Nephron progenitor cell (in vitro differentiated cells): ENCODE measurements around the gene ATG7.
A peak's percentile ranks its signal among the peaks of the same experiment; 100 is the strongest.

Experiments used
- DNase-seq: peaks from one replicate; pipeline ENCODE4 v3.0.0; 2021
- H3K27ac Mint-ChIP-seq: 2 replicates; pipeline ENCODE4 v1.8.0; 2021; ENCODE audit warnings: mild to moderate bottlenecking, moderate library complexity, mixed read lengths
- H3K27me3 Mint-ChIP-seq: 2 replicates; pipeline ENCODE4 v1.8.0; 2021; ENCODE audit warnings: mild to moderate bottlenecking, low read depth, mixed read lengths; ENCODE audit not compliant: poor library complexity
- H3K36me3 Mint-ChIP-seq: 2 replicates; pipeline ENCODE4 v1.8.0; 2021; ENCODE audit warnings: low read depth, mixed read lengths
- H3K4me1 Mint-ChIP-seq: 2 replicates; pipeline ENCODE4 v1.8.0; 2021; ENCODE audit warnings: mixed read lengths
- H3K4me3 Mint-ChIP-seq: 2 replicates; pipeline ENCODE4 v1.8.0; 2021; ENCODE audit warnings: mild to moderate bottlenecking, moderate library complexity, mixed read lengths
- H3K9me3 Mint-ChIP-seq: 2 replicates; pipeline ENCODE4 v1.8.0; 2021; ENCODE audit warnings: mild to moderate bottlenecking, moderate library complexity, mixed read lengths
- CTCF ChIP-seq: fragments of 200-600 bp; sonication (generic); IDR thresholded peaks from 2 replicates; pipeline ENCODE4 v1.5.0; 2021; ENCODE audit warnings: antibody characterized with exemption

ATG7 gene

GRCh38 chr3:11384074-11384473 lies 111.9 kb downstream of the ATG7 start:
- no peak overlapping the region for H3K4me3 Mint-ChIP-seq
- no peak for DNase-seq
- H3K27me3 Mint-ChIP-seq = peaks cover 3% of the 10 kb centered on the region
- H3K27ac Mint-ChIP-seq = no peak overlapping the region
- TF ChIP-seq CTCF = no peak
- H3K36me3 Mint-ChIP-seq = peaks cover 12% of the 10 kb centered on the region
- peaks cover 42% of the 10 kb centered on the region for H3K4me1 Mint-ChIP-seq
- H3K9me3 Mint-ChIP-seq = no peaks in the 10 kb centered on the region

DNA sequence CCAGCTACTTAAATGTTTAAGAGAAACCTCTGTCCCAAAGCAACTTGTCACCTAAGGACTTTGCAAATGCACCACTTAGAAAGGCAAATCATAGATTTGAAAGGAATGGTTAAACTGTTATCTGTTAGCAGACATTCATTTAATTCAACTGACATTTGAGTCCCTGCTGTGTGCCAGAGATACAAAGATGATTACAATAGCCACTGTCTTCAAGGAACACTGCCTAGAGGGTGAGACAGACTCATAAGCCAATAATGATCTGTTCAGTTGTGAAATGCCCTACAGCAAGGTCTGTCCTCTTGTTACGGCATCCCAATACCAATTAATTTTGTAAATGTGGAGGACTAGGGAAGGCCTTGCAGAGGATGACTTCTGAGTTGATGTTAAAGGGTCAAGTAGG lies 113.1 kb downstream of the ATG7 start:
- Mint-ChIP-seq H3K27me3 (peaks cover 3% of the 10 kb centered on the region), H3K36me3 (peaks cover 12% of the 10 kb centered on the region), H3K4me1 (peaks cover 40% of the 10 kb centered on the region), H3K4me3 (no peak overlapping the region), H3K27ac (peak overlapping the region; percentile 21), H3K9me3 (no peaks in the 10 kb centered on the region)
- no peak for TF ChIP-seq CTCF
- no peak for DNase-seq

DNA sequence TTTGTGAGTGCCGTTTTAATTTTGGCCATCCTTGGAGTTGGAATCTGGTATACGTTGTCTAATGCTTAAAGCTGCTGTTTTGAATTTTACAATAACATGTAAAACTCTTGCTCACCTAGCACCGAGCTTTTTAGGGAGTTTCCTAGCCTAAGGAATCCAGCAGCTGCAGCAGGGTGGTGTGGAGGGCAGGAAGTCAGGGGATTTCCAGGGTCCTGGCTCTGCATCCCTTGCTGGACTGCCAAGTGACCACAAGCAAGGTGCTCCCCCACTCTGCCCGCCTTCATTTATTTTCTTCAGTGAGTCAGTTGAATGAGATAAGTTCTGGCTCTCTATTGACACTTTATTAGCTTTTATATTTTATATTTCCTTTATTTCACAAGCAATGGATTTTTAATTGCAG lies 113.7 kb downstream of the ATG7 start:
- Mint-ChIP-seq H3K36me3 (peaks cover 12% of the 10 kb centered on the region), H3K27me3 (peaks cover 3% of the 10 kb centered on the region), H3K4me3 (no peak overlapping the region), H3K4me1 (peaks cover 40% of the 10 kb centered on the region), H3K9me3 (no peaks in the 10 kb centered on the region), H3K27ac (peak overlapping the region; percentile 21)
- no peak for TF ChIP-seq CTCF
- DNase-seq = no peak

- Mint-ChIP-seq H3K4me1 (peaks cover 40% of the 10 kb centered on the region), H3K27ac (no peak overlapping the region), H3K36me3 (peaks cover 12% of the 10 kb centered on the region), H3K9me3 (no peaks in the 10 kb centered on the region), H3K27me3 (peaks cover 3% of the 10 kb centered on the region), H3K4me3 (no peak overlapping the region)
- no peak for DNase-seq
- TF ChIP-seq CTCF = no peak
Measured at GRCh38 chr3:11386465-11387113, 114.4 kb downstream of the ATG7 start.

DNA sequence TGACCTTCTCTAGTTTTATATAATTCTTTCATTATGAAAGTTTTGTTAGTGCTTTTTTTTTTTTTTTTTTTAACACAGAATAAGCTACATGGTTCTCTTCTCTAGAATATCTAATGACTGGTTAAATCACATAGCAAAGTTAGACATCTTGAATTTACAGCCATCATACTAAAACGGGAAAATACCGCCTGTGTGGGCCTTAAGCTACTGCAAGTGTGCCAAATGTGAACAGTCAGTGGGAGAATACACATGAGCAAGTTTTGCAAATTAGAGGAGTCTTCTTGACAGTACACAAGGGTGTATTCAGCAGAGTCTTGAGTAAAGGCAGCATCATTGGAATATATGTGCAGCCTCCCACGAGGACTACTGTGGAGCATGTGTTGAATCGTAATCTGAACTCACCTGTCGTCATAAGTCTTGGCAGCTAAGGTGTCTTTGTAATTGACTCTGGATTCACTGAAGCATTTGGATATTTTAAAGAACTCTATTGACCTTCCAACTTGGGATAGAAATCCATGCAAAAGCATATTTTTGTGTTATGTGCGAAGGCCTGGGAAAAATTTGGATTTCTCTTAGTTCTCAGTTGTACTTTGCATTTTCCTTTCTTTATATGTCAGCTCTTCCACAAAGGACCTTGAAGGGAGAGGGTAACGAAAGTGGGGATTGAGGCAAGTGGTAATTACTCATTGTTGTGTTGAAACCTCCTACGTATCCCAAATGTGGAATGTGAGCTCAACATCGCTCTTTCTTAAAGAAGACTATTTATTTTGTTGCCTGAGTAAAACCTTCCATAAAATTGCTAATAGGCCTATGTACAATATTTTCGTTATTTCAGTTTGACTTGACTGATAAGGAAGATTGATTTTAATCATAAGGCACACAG lies 117.4 kb downstream of the ATG7 start:
- peak overlapping the region; percentile 22 for H3K4me3 Mint-ChIP-seq
- H3K36me3 Mint-ChIP-seq = no peaks in the 10 kb centered on the region
- H3K27me3 Mint-ChIP-seq = peaks cover 3% of the 10 kb centered on the region
- H3K4me1 Mint-ChIP-seq = peaks cover 45% of the 10 kb centered on the region
- H3K27ac Mint-ChIP-seq = peak overlapping the region; percentile 89
- TF ChIP-seq CTCF = no peak
- DNase-seq = no peak
- no peaks in the 10 kb centered on the region for H3K9me3 Mint-ChIP-seq
